Measurements from ENCODE around the gene PHF13. TPM values are rescaled to one million over a fixed set of nuclear protein-coding genes. Genes with fewer than 3 reads are reported as not detected.

The PHF13 gene
- total RNA-seq, 3 donors from 2014 or later (not counting 1 experiment from before 2014, with no cell fraction given) = 7.3 to 14.2 (median 10.9) TPM

GRCh38 chr1:6653436-6654290 is 40.1 kb downstream of the PHF13 start:
- Mint-ChIP-seq H3K4me3 (no peak overlapping the region), H3K36me3 (no peaks in the 10 kb centered on the region), H3K27ac (no peak overlapping the region), H3K27me3 (ENCODE audit: low read depth in 2 of 2) (no peaks in the 10 kb centered on the region), H3K9me3 (no peaks in the 10 kb centered on the region), H3K4me1 (no peaks in the 10 kb centered on the region)
- no peak overlapping the region for H3K27ac ChIP-seq (ENCODE audit: low read length)
- WGBS (ENCODE audit: insufficient coverage) = 97% methylated on average over 23 of the region's 23 CpGs
- ATAC-seq = no peak
- no peaks in the 10 kb centered on the region for H3K4me1 ChIP-seq (ENCODE audit: control insufficient read depth, insufficient read depth, low read length)
- H3K9me3 ChIP-seq (ENCODE audit: control insufficient read depth, insufficient read depth, low read length) = no peaks in the 10 kb centered on the region
- intact Hi-C loops (cut with micrococcal nuclease) = no loop called here
- H3K4me3 ChIP-seq (ENCODE audit: low read length) = no peak overlapping the region
- H3K36me3 ChIP-seq (ENCODE audit: control insufficient read depth, insufficient read depth, low read length) = peaks cover 21% of the 10 kb centered on the region
- TF ChIP-seq CTCF (IDR thresholded peaks at IDR 0.05) = no peak
- no peaks in the 10 kb centered on the region for H3K27me3 ChIP-seq (ENCODE audit: control insufficient read depth, insufficient read depth, low read length)
- DNase-seq = no peak

- Mint-ChIP-seq H3K4me1 (peaks cover 0 to 13% of the 10 kb centered on the region in 2 donors), H3K27ac (no peak overlapping the region), H3K27me3 (ENCODE audit: low read depth in 2 of 2) (no peaks in the 10 kb centered on the region), H3K4me3 (no peak overlapping the region), H3K36me3 (no peaks in the 10 kb centered on the region), H3K9me3 (no peaks in the 10 kb centered on the region)
- TF ChIP-seq CTCF (IDR thresholded peaks at IDR 0.05) = no peak
- no peak for DNase-seq
- Histone ChIP-seq H3K4me3 (ENCODE audit: low read length) (no peak overlapping the region), H3K27ac (ENCODE audit: low read length) (no peak overlapping the region), H3K36me3 (ENCODE audit: control insufficient read depth, insufficient read depth, low read length) (peaks cover 14% of the 10 kb centered on the region), H3K9me3 (ENCODE audit: control insufficient read depth, insufficient read depth, low read length) (no peaks in the 10 kb centered on the region), H3K4me1 (ENCODE audit: control insufficient read depth, insufficient read depth, low read length) (no peaks in the 10 kb centered on the region), H3K27me3 (ENCODE audit: control insufficient read depth, insufficient read depth, low read length) (no peaks in the 10 kb centered on the region)
- 92% methylated on average over 6 of the region's 6 CpGs for WGBS (ENCODE audit: insufficient coverage)
- no peak for ATAC-seq
- intact Hi-C loops (cut with micrococcal nuclease) = no loop called here
Measured at GRCh38 chr1:6657138-6657537, 43.6 kb downstream of the PHF13 start.

- Mint-ChIP-seq H3K27me3 (ENCODE audit: low read depth in 2 of 2) (no peaks in the 10 kb centered on the region), H3K36me3 (no peaks in the 10 kb centered on the region), H3K4me3 (no peak overlapping the region), H3K9me3 (no peaks in the 10 kb centered on the region), H3K27ac (no peak overlapping the region), H3K4me1 (peaks cover 0 to 13% of the 10 kb centered on the region in 2 donors)
- 96% methylated on average over 3 of the region's 5 CpGs for WGBS (ENCODE audit: insufficient coverage)
- no peak for TF ChIP-seq CTCF (IDR thresholded peaks at IDR 0.05)
- no peak overlapping the region for H3K27ac ChIP-seq (ENCODE audit: low read length)
- H3K4me1 ChIP-seq (ENCODE audit: control insufficient read depth, insufficient read depth, low read length) = no peaks in the 10 kb centered on the region
- intact Hi-C loops (cut with micrococcal nuclease) = no loop called here
- no peaks in the 10 kb centered on the region for H3K9me3 ChIP-seq (ENCODE audit: control insufficient read depth, insufficient read depth, low read length)
- no peaks in the 10 kb centered on the region for H3K27me3 ChIP-seq (ENCODE audit: control insufficient read depth, insufficient read depth, low read length)
- ATAC-seq = no peak
- H3K36me3 ChIP-seq (ENCODE audit: control insufficient read depth, insufficient read depth, low read length) = peaks cover 2% of the 10 kb centered on the region
- DNase-seq = no peak
- no peak overlapping the region for H3K4me3 ChIP-seq (ENCODE audit: low read length)
Measured at GRCh38 chr1:6658359-6659060, 45.0 kb downstream of the PHF13 start.
